ENCODE measurements around the gene NRAP.

GRCh38 chr10:113549856-113550255, 114.0 kb downstream of the NRAP start:
- TF ChIP-seq, protein P1, sequence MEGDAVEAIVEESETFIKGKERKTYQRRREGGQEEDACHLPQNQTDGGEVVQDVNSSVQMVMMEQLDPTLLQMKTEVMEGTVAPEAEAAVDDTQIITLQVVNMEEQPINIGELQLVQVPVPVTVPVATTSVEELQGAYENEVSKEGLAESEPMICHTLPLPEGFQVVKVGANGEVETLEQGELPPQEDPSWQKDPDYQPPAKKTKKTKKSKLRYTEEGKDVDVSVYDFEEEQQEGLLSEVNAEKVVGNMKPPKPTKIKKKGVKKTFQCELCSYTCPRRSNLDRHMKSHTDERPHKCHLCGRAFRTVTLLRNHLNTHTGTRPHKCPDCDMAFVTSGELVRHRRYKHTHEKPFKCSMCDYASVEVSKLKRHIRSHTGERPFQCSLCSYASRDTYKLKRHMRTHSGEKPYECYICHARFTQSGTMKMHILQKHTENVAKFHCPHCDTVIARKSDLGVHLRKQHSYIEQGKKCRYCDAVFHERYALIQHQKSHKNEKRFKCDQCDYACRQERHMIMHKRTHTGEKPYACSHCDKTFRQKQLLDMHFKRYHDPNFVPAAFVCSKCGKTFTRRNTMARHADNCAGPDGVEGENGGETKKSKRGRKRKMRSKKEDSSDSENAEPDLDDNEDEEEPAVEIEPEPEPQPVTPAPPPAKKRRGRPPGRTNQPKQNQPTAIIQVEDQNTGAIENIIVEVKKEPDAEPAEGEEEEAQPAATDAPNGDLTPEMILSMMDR (IDR thresholded peaks at IDR 0.05 in 2 of 3, conservative IDR thresholded peaks at IDR 0.05 in 1 of 3; ENCODE audit: control insufficient read depth in 2 of 3, extremely low read depth in 1 of 3, insufficient read depth in 1 of 3, low read depth in 3 of 3, low read length in 3 of 3) = no peak
- TF ChIP-seq RB1 (IDR thresholded peaks at IDR 0.05; ENCODE audit: borderline replicate concordance) = no peak
- no peak for TF ChIP-seq BCLAF1 (IDR thresholded peaks at IDR 0.05)
- no peak for TF ChIP-seq TAF1 (IDR thresholded peaks at IDR 0.05; ENCODE audit: borderline replicate concordance, low read depth, low read length)

Measured in GM12878 (cell line).